ENCODE results near the gene PABPN1.

The PABPN1 gene

DNA sequence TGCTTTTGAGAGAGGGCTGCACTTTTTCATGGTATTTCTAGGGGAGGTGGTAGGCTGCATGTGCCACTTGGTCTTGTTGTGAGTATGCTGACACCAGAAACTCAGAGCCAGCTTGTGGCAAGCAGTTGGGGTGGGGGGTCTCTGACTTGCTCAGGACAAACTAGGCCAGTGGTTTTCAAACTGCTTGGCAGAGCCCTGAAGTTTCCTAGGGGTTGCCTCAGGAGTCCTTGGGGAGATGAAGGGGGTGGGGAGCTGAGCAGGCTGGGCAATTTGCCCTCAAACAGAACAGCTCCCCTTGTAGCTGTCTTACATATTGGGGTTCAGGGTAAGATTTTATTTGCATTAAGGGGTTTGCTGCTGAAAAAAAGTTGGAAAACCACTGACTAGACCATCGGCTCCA is 10.7 kb upstream of the PABPN1 start:
- DNase-seq (ENCODE audit: low read depth in 2 of 2), result no peak
- no peak overlapping the region for H3K4me3 ChIP-seq (replicated peaks in 1 of 2; ENCODE audit: low read depth in 2 of 2, low read length in 2 of 2)
- TF ChIP-seq, protein P1, sequence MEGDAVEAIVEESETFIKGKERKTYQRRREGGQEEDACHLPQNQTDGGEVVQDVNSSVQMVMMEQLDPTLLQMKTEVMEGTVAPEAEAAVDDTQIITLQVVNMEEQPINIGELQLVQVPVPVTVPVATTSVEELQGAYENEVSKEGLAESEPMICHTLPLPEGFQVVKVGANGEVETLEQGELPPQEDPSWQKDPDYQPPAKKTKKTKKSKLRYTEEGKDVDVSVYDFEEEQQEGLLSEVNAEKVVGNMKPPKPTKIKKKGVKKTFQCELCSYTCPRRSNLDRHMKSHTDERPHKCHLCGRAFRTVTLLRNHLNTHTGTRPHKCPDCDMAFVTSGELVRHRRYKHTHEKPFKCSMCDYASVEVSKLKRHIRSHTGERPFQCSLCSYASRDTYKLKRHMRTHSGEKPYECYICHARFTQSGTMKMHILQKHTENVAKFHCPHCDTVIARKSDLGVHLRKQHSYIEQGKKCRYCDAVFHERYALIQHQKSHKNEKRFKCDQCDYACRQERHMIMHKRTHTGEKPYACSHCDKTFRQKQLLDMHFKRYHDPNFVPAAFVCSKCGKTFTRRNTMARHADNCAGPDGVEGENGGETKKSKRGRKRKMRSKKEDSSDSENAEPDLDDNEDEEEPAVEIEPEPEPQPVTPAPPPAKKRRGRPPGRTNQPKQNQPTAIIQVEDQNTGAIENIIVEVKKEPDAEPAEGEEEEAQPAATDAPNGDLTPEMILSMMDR (IDR thresholded peaks at IDR 0.05; ENCODE audit: low read depth, low read length), result no peak

GRCh38 chr14:23316300-23316699 is 5.0 kb upstream of the PABPN1 start:
- no peak overlapping the region for H3K4me3 ChIP-seq (replicated peaks in 1 of 2; ENCODE audit: low read depth in 2 of 2, low read length in 2 of 2)
- no peak for DNase-seq (ENCODE audit: low read depth in 2 of 2)
- TF ChIP-seq, protein P1 (IDR thresholded peaks at IDR 0.05; ENCODE audit: low read depth, low read length), result no peak

DNA sequence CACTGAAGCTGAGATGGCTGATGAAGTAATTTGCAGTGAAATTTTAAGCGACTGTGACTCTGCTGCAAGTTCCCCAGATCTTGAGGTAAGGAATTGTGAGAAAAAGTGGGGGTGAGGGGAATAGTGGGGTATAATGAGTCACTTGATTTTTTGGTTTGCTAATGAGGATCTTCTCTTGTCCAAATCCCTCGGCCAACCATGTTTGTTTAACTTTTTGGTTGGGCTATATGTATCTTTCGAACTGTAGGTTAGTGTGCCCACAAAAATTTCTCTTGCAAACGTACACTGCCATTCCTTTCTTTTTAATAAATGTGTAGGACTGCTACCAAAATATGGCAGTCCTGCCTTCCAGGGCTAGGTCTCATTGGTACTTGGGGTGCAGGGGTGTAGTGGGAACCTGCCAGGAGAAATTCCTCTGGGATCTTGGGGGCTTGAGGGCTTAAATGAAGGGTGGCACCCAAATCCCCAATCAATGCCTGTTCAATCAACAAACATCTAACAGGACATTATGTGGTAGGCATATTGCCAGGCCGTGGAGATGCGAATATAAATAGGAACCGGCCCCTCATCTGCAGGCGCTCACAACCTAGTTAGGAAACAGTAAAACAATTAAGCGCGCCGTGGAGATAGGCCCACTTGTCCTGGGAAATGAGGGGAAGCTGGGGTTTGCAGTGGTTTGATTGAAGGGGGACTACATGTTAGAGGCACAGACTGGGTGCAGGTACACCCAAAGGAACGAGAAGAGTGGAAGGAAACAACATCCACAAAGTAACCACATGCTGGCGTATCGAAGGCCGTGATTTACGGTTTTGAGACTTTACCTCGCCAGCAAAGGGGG is 1.3 kb upstream of the PABPN1 start:
- H3K4me3 ChIP-seq (replicated peaks in 1 of 2; ENCODE audit: low read depth in 2 of 2, low read length in 2 of 2), result no peak overlapping the region
- TF ChIP-seq, protein P1 (IDR thresholded peaks at IDR 0.05; ENCODE audit: low read depth, low read length), result no peak
- DNase-seq (ENCODE audit: low read depth in 2 of 2), result no peak

- TF ChIP-seq, protein P1 (IDR thresholded peaks at IDR 0.05; ENCODE audit: low read depth, low read length), result no peak
- peak overlapping the region; percentile 81 to 84 for H3K4me3 ChIP-seq (replicated peaks in 1 of 2; ENCODE audit: low read depth in 2 of 2, low read length in 2 of 2)
- peak; percentile 49 to 69 for DNase-seq (ENCODE audit: low read depth in 2 of 2)
Observed at GRCh38 chr14:23321572-23322547, 603 bp downstream of the PABPN1 start.

DNA sequence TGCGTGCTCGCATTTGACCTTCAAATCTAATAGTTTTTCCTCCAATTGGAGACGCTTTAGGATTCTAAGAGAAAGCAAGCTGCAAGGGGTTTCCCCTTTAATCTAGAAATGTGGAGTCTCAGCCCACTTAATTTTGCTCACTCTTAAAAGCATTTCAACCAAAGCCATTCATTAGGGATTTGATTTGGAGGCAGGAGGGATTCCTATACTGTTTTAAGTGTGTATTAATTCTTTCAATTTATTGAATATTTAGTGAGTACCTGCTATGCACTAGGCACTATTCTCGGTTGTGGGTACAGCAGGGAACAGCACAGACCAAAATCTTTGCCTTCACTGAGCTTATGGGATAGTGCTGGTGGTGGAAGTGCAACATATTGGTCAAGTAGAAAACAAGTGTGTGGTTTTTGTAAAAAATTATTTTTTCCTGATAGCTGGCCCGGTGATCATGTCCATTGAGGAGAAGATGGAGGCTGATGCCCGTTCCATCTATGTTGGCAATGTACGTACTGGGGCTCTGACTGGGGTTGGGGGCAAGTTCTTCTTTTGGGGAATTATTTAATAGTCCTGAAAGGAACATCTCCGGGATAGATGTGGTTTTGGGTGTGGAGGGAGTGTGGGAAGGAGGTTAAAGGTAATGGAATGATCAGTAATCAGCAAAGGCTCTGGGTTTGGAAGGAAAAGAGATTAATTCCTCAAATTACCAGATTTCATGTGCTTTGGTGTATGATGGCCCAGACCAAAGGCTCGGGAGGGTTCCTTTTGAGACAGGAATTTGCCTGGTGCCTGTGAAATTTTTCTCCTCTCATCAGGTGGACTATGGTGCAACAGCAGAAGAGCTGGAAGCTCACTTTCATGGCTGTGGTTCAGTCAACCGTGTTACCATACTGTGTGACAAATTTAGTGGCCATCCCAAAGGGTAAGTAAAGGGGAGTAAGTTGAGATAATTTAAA is 1.6 kb downstream of the PABPN1 start:
- no peak for DNase-seq (ENCODE audit: low read depth in 2 of 2)
- TF ChIP-seq, protein P1 (IDR thresholded peaks at IDR 0.05; ENCODE audit: low read depth, low read length), result no peak
- peak overlapping the region; percentile 81 to 84 for H3K4me3 ChIP-seq (replicated peaks in 1 of 2; ENCODE audit: low read depth in 2 of 2, low read length in 2 of 2)

Data from cardiac fibroblast (primary cell).